Right lobe of liver (tissue), 6 donors: Measurements from ENCODE around the gene JDP2. TPM values are rescaled to one million over a fixed set of nuclear protein-coding genes. Genes with fewer than 3 reads are reported as not detected.
A peak's percentile ranks its signal among the peaks of the same experiment; 100 is the strongest.

Experiments
- ATAC-seq, 4 donors: fragments of 200-7000 bp; cut with Tn5 transposase; one replicate each; pipeline ENCODE4 v1.9.1; 2020; ENCODE audit warnings: mild to moderate bottlenecking in 4 of 4, moderate library complexity in 4 of 4
- DNase-seq, 3 donors: peaks; one replicate each; pipeline ENCODE4 v3.0.0-alpha.2; 2020
- H3K27ac ChIP-seq, 3 donors: fragments of 200-600 bp; one replicate each; pipeline ENCODE4 v1.8.0; 2022
- H3K27me3 ChIP-seq, 2 donors: fragments of 200-600 bp; one replicate each; pipeline ENCODE4 v1.8.0; 2022
- H3K36me3 ChIP-seq, 4 donors: fragments of 200-600 bp; sonication (generic) in 1 of 4; one replicate each; pipeline versions ENCODE4 v1.5.1 to v1.8.0; 2017 to 2022; ENCODE audit warnings: control low read depth in 1 of 4
- H3K4me1 ChIP-seq, 4 donors: fragments of 200-600 bp; sonication (generic) in 1 of 4; one replicate each; pipeline versions ENCODE4 v1.5.1 to v1.8.0; 2017 to 2022; ENCODE audit warnings: control low read depth in 1 of 4
- H3K4me3 ChIP-seq, 3 donors: fragments of 200-600 bp; one replicate each; pipeline ENCODE4 v1.8.0; 2022
- H3K9me3 ChIP-seq, 4 donors: fragments of 200-600 bp; sonication (generic) in 1 of 4; one replicate each; pipeline versions ENCODE4 v1.5.1 to v1.8.0; 2017 to 2022; ENCODE audit warnings: control low read depth in 1 of 4
- CTCF ChIP-seq, 4 donors: fragments of 200-600 bp in 3 of 4; fragments of 450-650 bp in 1 of 4; IDR thresholded peaks; one replicate each; pipeline versions ENCODE4 v1.5.1 to v1.8.0; 2016 to 2022; ENCODE audit warnings: antibody characterized with exemption in 4 of 4, mild to moderate bottlenecking in 2 of 4
- POLR2A ChIP-seq: fragments of 450-650 bp; IDR thresholded peaks from one replicate; pipeline ENCODE4 v1.6.1; 2017; ENCODE audit warnings: antibody characterized with exemption, mild to moderate bottlenecking
- WGBS: methylation state at CpG from one replicate; pipeline ENCODE4 v1.1.6; 2018; ENCODE audit warnings: low coverage, low lambda C conversion rate; ENCODE audit not compliant: insufficient coverage; ENCODE audit errors: missing lambda C conversion rate; 5-methylcytosine and 5-hydroxymethylcytosine counted together
- intact Hi-C, 2 donors: fragments of 100-400 bp; cut with DNase I; formaldehyde crosslinking; loops; one replicate each; pipeline versions ENCODE4 v1.11.2 to v1.14.1; 2022
- total RNA-seq, 6 experiments: library from RNA; depleted of rRNA in 2 of 6; stranded (reverse); fragments of >200 nt in 2 of 6; fragmentation: NEBNext Ultra II Directional in 3 of 6; extraction: Animal tissue kit (Norgen Biotek cat#: 25700) in 3 of 6; gene quantifications; one replicate each; pipeline versions ENCODE4 v1.1.0 to v1.2.4, GENCODE V29; 2016 to 2023
- donor health status: DM: no; HTN: yes; CAD: no.
- donor health status: DM: no; HTN: no; CAD: no.
- donor health status: DM: no; HTN: no; CAD: no.
- donor health status: DM: no; HTN: yes; CAD: no.
- donor health status: DM: no; HTN: yes; CAD: no.

Gene JDP2
- total RNA-seq, 6 experiments from 2014 or later = 8.3 to 22.0 (median 11.8) TPM

- WGBS = 36% methylated on average over 5 of the region's 10 CpGs
- TF ChIP-seq POLR2A (no peak), CTCF (IDR thresholded peaks at IDR 0.05) (no peak)
- H3K36me3 ChIP-seq = peaks cover 0 to 11% (median 2%) of the 10 kb centered on the region in 4 donors
- ATAC-seq (peak in 1 of 4 donors; percentile 7), DNase-seq (no peak)
- no peaks in the 10 kb centered on the region for H3K27me3 ChIP-seq
- intact Hi-C loops = no loop called here
- peaks cover 0 to 27% (median 9%) of the 10 kb centered on the region in 4 donors for H3K4me1 ChIP-seq
- H3K27ac ChIP-seq = no peak overlapping the region
- H3K4me3 ChIP-seq = no peak overlapping the region
- H3K9me3 ChIP-seq = no peaks in the 10 kb centered on the region
Measured at GRCh38 chr14:75430526-75430925, 2.7 kb downstream of the JDP2 start.

GRCh38 chr14:75430976-75431375, 3.2 kb downstream of the JDP2 start:
- H3K27me3 ChIP-seq = no peaks in the 10 kb centered on the region
- H3K4me1 ChIP-seq = peaks cover 0 to 27% (median 9%) of the 10 kb centered on the region in 4 donors
- H3K4me3 ChIP-seq = no peak overlapping the region
- H3K27ac ChIP-seq = no peak overlapping the region
- ATAC-seq (no peak), DNase-seq (no peak)
- no peaks in the 10 kb centered on the region for H3K9me3 ChIP-seq
- TF ChIP-seq CTCF (IDR thresholded peaks at IDR 0.05) = no peak
- no peak for TF ChIP-seq POLR2A
- H3K36me3 ChIP-seq = peaks cover 0 to 11% (median 2%) of the 10 kb centered on the region in 4 donors
- intact Hi-C loops = no loop called here
- WGBS = 63% methylated on average over 5 of the region's 6 CpGs

- H3K27ac ChIP-seq = no peak overlapping the region
- no peaks in the 10 kb centered on the region for H3K27me3 ChIP-seq
- H3K4me3 ChIP-seq = no peak overlapping the region
- WGBS = 82% methylated on average over 3 of the region's 4 CpGs
- DNase-seq (no peak), ATAC-seq (no peak)
- TF ChIP-seq CTCF (IDR thresholded peaks at IDR 0.05) (no peak), POLR2A (no peak)
- peaks cover 0 to 11% (median 2%) of the 10 kb centered on the region in 4 donors for H3K36me3 ChIP-seq
- H3K9me3 ChIP-seq = no peaks in the 10 kb centered on the region
- peaks cover 0 to 27% (median 11%) of the 10 kb centered on the region in 4 donors for H3K4me1 ChIP-seq
- intact Hi-C loops = no loop called here
Measured at GRCh38 chr14:75431827-75432226, 4.0 kb downstream of the JDP2 start.

- ATAC-seq (no peak), DNase-seq (no peak)
- WGBS = 58% methylated on average over 8 of the region's 8 CpGs
- no peaks in the 10 kb centered on the region for H3K9me3 ChIP-seq
- no peak overlapping the region for H3K4me3 ChIP-seq
- H3K27ac ChIP-seq = no peak overlapping the region
- H3K27me3 ChIP-seq = no peaks in the 10 kb centered on the region
- H3K36me3 ChIP-seq = peaks cover 0 to 11% (median 2%) of the 10 kb centered on the region in 4 donors
- intact Hi-C loops = no loop called here
- H3K4me1 ChIP-seq = peaks cover 0 to 27% (median 12%) of the 10 kb centered on the region in 4 donors
- TF ChIP-seq POLR2A (no peak), CTCF (IDR thresholded peaks at IDR 0.05) (no peak)
Measured at GRCh38 chr14:75432411-75432810, 4.6 kb downstream of the JDP2 start.

- no peak overlapping the region for H3K4me3 ChIP-seq
- TF ChIP-seq CTCF (IDR thresholded peaks at IDR 0.05) (no peak), POLR2A (no peak)
- DNase-seq (no peak), ATAC-seq (no peak)
- H3K27ac ChIP-seq = no peak overlapping the region
- H3K36me3 ChIP-seq = peaks cover 0 to 15% (median 5%) of the 10 kb centered on the region in 4 donors
- no peaks in the 10 kb centered on the region for H3K9me3 ChIP-seq
- peaks cover 0 to 27% (median 12%) of the 10 kb centered on the region in 4 donors for H3K4me1 ChIP-seq
- intact Hi-C loops = no loop called here
- WGBS = 89% methylated on average over 6 of the region's 6 CpGs
- no peaks in the 10 kb centered on the region for H3K27me3 ChIP-seq
Measured at GRCh38 chr14:75433631-75434071, 5.8 kb downstream of the JDP2 start.
